IMR-90 (cell line): ENCODE results near the gene TNFRSF14. TPM values are rescaled to one million over a fixed set of nuclear protein-coding genes. Genes with fewer than 3 reads are reported as not detected.

Experiments used
- ATAC-seq: fragments of 200-7000 bp; cut with Tn5 transposase; 2 replicates; pipeline ENCODE4 v1.9.1; 2020; ENCODE audit warnings: low read depth, mild to moderate bottlenecking, moderate library complexity
- BruUV-seq: library from RNA; stranded (reverse); fragments of 400-500 nt; replicated peaks from 2 replicates; lab custom pipeline; 2021; lab: Mats Ljungman, UMichigan
- CTCF ChIA-PET: fragments of 300-600 bp; formaldehyde crosslinking; extraction: SDS; loops from one replicate; lab custom pipeline; 2021; ENCODE audit warnings: antibody characterized with exemption; lab: Yijun Ruan, JAX
- POLR2A ChIA-PET: fragments of 300-600 bp; sonication (Branson Sonifier 250); formaldehyde crosslinking; loops from one replicate; lab custom pipeline; 2022; ENCODE audit warnings: antibody characterized with exemption; ENCODE audit not compliant: unreplicated experiment; lab: Charles Lee
- DNase-seq: peaks from one replicate; pipeline ENCODE4 v3.0.0; 2013
- H2AFZ ChIP-seq: replicated peaks from 2 replicates; pipeline ENCODE3; 2013; ENCODE audit warnings: low read length, mild to moderate bottlenecking; ENCODE audit not compliant: poor library complexity
- H2AK5ac ChIP-seq: 2 replicates; pipeline ENCODE4 v1.6.1; 2013; ENCODE audit warnings: low read depth, low read length, inconsistent platforms
- H2AK9ac ChIP-seq: replicated peaks from 2 replicates; pipeline ENCODE3; 2013; ENCODE audit warnings: mild to moderate bottlenecking, low read depth, low read length, moderate library complexity; ENCODE audit not compliant: poor library complexity
- H2BK120ac ChIP-seq: 2 replicates; pipeline ENCODE4 v1.6.1; 2013; ENCODE audit warnings: low read depth, low read length, inconsistent platforms
- H2BK15ac ChIP-seq: 3 replicates; pipeline ENCODE4 v1.6.1; 2013; ENCODE audit warnings: low read depth, low read length, inconsistent platforms
- H2BK20ac ChIP-seq: 2 replicates; pipeline ENCODE4 v1.6.1; 2013; ENCODE audit warnings: low read depth, mild to moderate bottlenecking, inconsistent platforms, low read length, moderate library complexity
- H2BK5ac ChIP-seq: 2 replicates; pipeline ENCODE4 v1.6.1; 2013; ENCODE audit warnings: mild to moderate bottlenecking, low read depth, low read length, inconsistent platforms; ENCODE audit not compliant: poor library complexity, severe bottlenecking
- H3K14ac ChIP-seq: replicated peaks from 2 replicates; pipeline ENCODE4 v1.6.1; 2013; ENCODE audit warnings: low read depth, low read length, inconsistent platforms
- H3K18ac ChIP-seq: 2 replicates; pipeline ENCODE4 v1.6.1; 2013; ENCODE audit warnings: low read depth, low read length, control low read depth
- H3K23ac ChIP-seq: 2 replicates; pipeline ENCODE4 v1.6.1; 2013; ENCODE audit warnings: low read depth, low read length, inconsistent platforms
- H3K27ac ChIP-seq: 2 replicates; pipeline ENCODE4 v1.5.1; 2013; ENCODE audit warnings: mild to moderate bottlenecking, control low read depth, low read length; ENCODE audit not compliant: insufficient read depth
- H3K27me3 ChIP-seq: 2 replicates; pipeline ENCODE4 v1.6.1; 2013; ENCODE audit warnings: low read length; ENCODE audit not compliant: control insufficient read depth, insufficient read depth
- H3K36me3 ChIP-seq: 2 replicates; pipeline ENCODE4 v1.6.1; 2013; ENCODE audit warnings: low read length, mixed read lengths; ENCODE audit not compliant: control insufficient read depth, insufficient read depth
- H3K4ac ChIP-seq: 2 replicates; pipeline ENCODE4 v1.6.1; 2013; ENCODE audit warnings: low read depth, low read length, inconsistent platforms
- H3K4me1 ChIP-seq: 2 replicates; pipeline ENCODE4 v1.6.1; 2013; ENCODE audit warnings: low read length, mixed read lengths; ENCODE audit not compliant: control insufficient read depth, insufficient read depth
- H3K4me2 ChIP-seq: 2 replicates; pipeline ENCODE4 v1.6.1; 2013; ENCODE audit warnings: low read depth, mild to moderate bottlenecking, control low read depth, low read length, moderate library complexity
- H3K4me3 ChIP-seq: 2 replicates; pipeline ENCODE4 v1.5.1; 2013; ENCODE audit warnings: low read depth, mild to moderate bottlenecking, control low read depth, low read length, moderate library complexity; ENCODE audit not compliant: insufficient read depth
- H3K56ac ChIP-seq: 2 replicates; pipeline ENCODE4 v1.6.1; 2013; ENCODE audit warnings: low read length, inconsistent platforms; ENCODE audit not compliant: insufficient read depth; ENCODE audit errors: extremely low read depth
- H3K79me1 ChIP-seq, 2 experiments: 2 replicates each; pipeline ENCODE4 v1.6.1; 2013; ENCODE audit warnings: low read length in 2 of 2, inconsistent platforms in 1 of 2, low read depth in 1 of 2
- H3K9ac ChIP-seq: 2 replicates; pipeline ENCODE4 v1.6.1; 2013; ENCODE audit warnings: low read depth, low read length, control low read depth
- H3K9me1 ChIP-seq: 2 replicates; pipeline ENCODE4 v1.6.1; 2013; ENCODE audit warnings: low read length, inconsistent platforms; ENCODE audit not compliant: insufficient read depth
- H3K9me3 ChIP-seq: 2 replicates; pipeline ENCODE4 v1.6.1; 2013; ENCODE audit warnings: low read length; ENCODE audit not compliant: control insufficient read depth, insufficient read depth
- H4K20me1 ChIP-seq: 2 replicates; pipeline ENCODE4 v1.6.1; 2013; ENCODE audit warnings: low read length, inconsistent platforms; ENCODE audit not compliant: insufficient read depth
- H4K5ac ChIP-seq: 2 replicates; pipeline ENCODE4 v1.6.1; 2013; ENCODE audit warnings: mild to moderate bottlenecking, low read depth, low read length, control low read depth
- H4K8ac ChIP-seq, 2 experiments: 2 replicates each; pipeline ENCODE4 v1.6.1; 2013; ENCODE audit warnings: low read depth in 2 of 2, low read length in 2 of 2, control low read depth in 1 of 2, inconsistent platforms in 1 of 2
- H4K91ac ChIP-seq: 2 replicates; pipeline ENCODE4 v1.6.1; 2013; ENCODE audit warnings: low read depth, low read length, inconsistent platforms; ENCODE audit not compliant: insufficient read depth
- BHLHE40 ChIP-seq: fragments of 150-350 bp; IDR thresholded peaks from 2 replicates; pipeline ENCODE4 v1.6.1; 2016; ENCODE audit warnings: mild to moderate bottlenecking, low read depth, low read length
- CHD1 ChIP-seq: IDR thresholded peaks from 2 replicates; pipeline ENCODE4 v1.6.1; 2012; ENCODE audit warnings: low read depth, low read length, improper control_type of control experiment
- ELK1 ChIP-seq: fragments of 150-350 bp; IDR thresholded peaks from 2 replicates; pipeline ENCODE4 v1.6.1; 2016; ENCODE audit warnings: low read depth, mild to moderate bottlenecking, low read length, moderate library complexity, borderline replicate concordance
- MAFK ChIP-seq: IDR thresholded peaks from 2 replicates; pipeline ENCODE4 v1.6.1; 2012; ENCODE audit warnings: low read depth, low read length, improper control_type of control experiment
- MAZ ChIP-seq: IDR thresholded peaks from 2 replicates; pipeline ENCODE4 v1.6.1; 2012; ENCODE audit warnings: low read depth, mild to moderate bottlenecking, low read length, improper control_type of control experiment, moderate library complexity, borderline replicate concordance
- POLR2A ChIP-seq: IDR thresholded peaks from 2 replicates; pipeline ENCODE4 v1.6.1; 2012; ENCODE audit warnings: mild to moderate bottlenecking, low read depth, low read length
- RCOR1 ChIP-seq: IDR thresholded peaks from 2 replicates; pipeline ENCODE4 v1.6.1; 2012; ENCODE audit warnings: mild to moderate bottlenecking, low read length, improper control_type of control experiment; ENCODE audit not compliant: insufficient replicate concordance
- RFX5 ChIP-seq: IDR thresholded peaks from 2 replicates; pipeline ENCODE4 v1.8.0; 2012; ENCODE audit warnings: low read depth, mild to moderate bottlenecking, low read length, moderate library complexity
- WGBS, 2 experiments: methylation state at CpG; one replicate each; pipeline versions ENCODE4 v1.1.5 to v1.1.7; 2013; ENCODE audit warnings: missing lambda C conversion rate in 2 of 2; ENCODE audit not compliant: insufficient read length in 1 of 2; ENCODE audit errors: extremely low coverage in 2 of 2; 5-methylcytosine and 5-hydroxymethylcytosine counted together
- dilution Hi-C: fragments of 300-500 bp; cut with HindIII; formaldehyde crosslinking; loops from one replicate; pipeline ENCODE4 v1.14.3; 2018; ENCODE audit warnings: low sequenced_read_pairs; ENCODE audit not compliant: unreplicated experiment
- in situ Hi-C: fragments of 300-500 bp; cut with MboI; formaldehyde crosslinking; loops from 3 replicates; pipeline ENCODE4 v1.14.3; 2019; ENCODE audit warnings: low sequenced_read_pairs, inconsistent platforms, mixed read lengths
- intact Hi-C: fragments of 100-400 bp; cut with micrococcal nuclease; formaldehyde crosslinking; loops from 2 replicates; pipeline ENCODE4 v1.10.0; 2022
- polyA plus RNA-seq, 3 experiments: library from polyadenylated mRNA; depleted of rRNA; stranded (reverse); fragments of >200 nt; gene quantifications; 2 replicates each; pipeline ENCODE4 v1.2.3, GENCODE V29; 2012; ENCODE audit warnings: low replicate concordance in 1 of 3
- total RNA-seq: library from RNA; depleted of rRNA; stranded (reverse); fragments of >200 nt; gene quantifications from 2 replicates; pipeline ENCODE4 v1.2.3, GENCODE V29; 2012

TNFRSF14 gene
- total and polyA plus RNA-seq, 2 of the 4 experiments (the other 2 are of a cell fraction): 1.3 to 4.2 TPM

GRCh38 chr1:2509589-2509988 is 46.6 kb upstream of the TNFRSF14 start:
- H3K27ac ChIP-seq: no peak overlapping the region
- H2BK5ac ChIP-seq: no peak overlapping the region
- no peak overlapping the region for H3K4me3 ChIP-seq
- H4K91ac ChIP-seq: no peak overlapping the region
- H2BK120ac ChIP-seq: no peak overlapping the region
- no peak overlapping the region for H3K9ac ChIP-seq
- dilution Hi-C loops: no loop called here
- CTCF ChIA-PET: no interaction called here
- no peak overlapping the region for H3K23ac ChIP-seq
- no peak overlapping the region for H4K8ac ChIP-seq
- H3K36me3 ChIP-seq: peaks cover 54% of the 10 kb centered on the region
- POLR2A ChIA-PET: no interaction called here
- H2AK5ac ChIP-seq: no peak overlapping the region
- H3K79me1 ChIP-seq: peaks cover 0 to 6% of the 10 kb centered on the region in 2 experiments; a peak in 1 of 4 replicates
- no peak overlapping the region for H3K18ac ChIP-seq
- peaks cover 2% of the 10 kb centered on the region; the same call in 1 of the 2 replicates for H3K27me3 ChIP-seq
- no peak overlapping the region for H2BK15ac ChIP-seq
- no peaks in the 10 kb centered on the region for H3K9me1 ChIP-seq
- H2AK9ac ChIP-seq: no peak overlapping the region
- H3K4me1 ChIP-seq: peaks cover 1% of the 10 kb centered on the region; the same call in 1 of the 2 replicates
- no peak for ATAC-seq
- no peak overlapping the region for H2BK20ac ChIP-seq
- H3K4me2 ChIP-seq: no peak overlapping the region
- intact Hi-C loops: no loop called here
- no TSS peak for BruUV-seq
- WGBS, 2 experiments: 88% methylated on average over 4 of the region's 11 CpGs; no CpG with 5 or more reads in 1 of the 2 experiments
- TF ChIP-seq ELK1: no peak
- no peak for TF ChIP-seq MAFK
- no peak for TF ChIP-seq RCOR1
- no peak for TF ChIP-seq CHD1
- TF ChIP-seq POLR2A: no peak
- TF ChIP-seq RFX5: no peak
- TF ChIP-seq MAZ: no peak
- no peak for TF ChIP-seq BHLHE40
- H3K56ac ChIP-seq: no peak overlapping the region
- no peak overlapping the region for H3K14ac ChIP-seq
- H2AFZ ChIP-seq: no peak overlapping the region
- in situ Hi-C loops: no loop called here
- H3K4ac ChIP-seq: no peak overlapping the region
- peaks cover 3% of the 10 kb centered on the region; the same call in 1 of the 2 replicates for H4K20me1 ChIP-seq
- no peak overlapping the region for H4K5ac ChIP-seq
- no peak for DNase-seq
- no peaks in the 10 kb centered on the region for H3K9me3 ChIP-seq
